ENCODE data around the gene HJV. TPM values are rescaled to one million over a fixed set of nuclear protein-coding genes. Genes with fewer than 3 reads are reported as not detected.
"Not testable (repeated sequence)": the region's sequence is repeated elsewhere in the genome, so short reads cannot be mapped to it uniquely, and the experiment has no call there.

HJV gene
- polyA plus RNA-seq (2013, experiment 1 of 2; ENCODE audit: insufficient read length) = 0.46 TPM
- polyA plus RNA-seq (2013, experiment 2 of 2; ENCODE audit: insufficient read length) = 0.72 TPM

GRCh38 chr1:146021622-146022402, at the start of gene HJV:
Gene HJV, minus strand, starts transcription at chr1:146021735. Its CDS starts 1,504 bp downstream, at chr1:146020231.
- DNase-seq = no peak

GRCh38 chr1:146059148-146059547, 37.6 kb upstream of the HJV start:
- not testable (repeated sequence) for DNase-seq

GRCh38 chr1:146051852-146052676, 30.5 kb upstream of the HJV start:
- DNase-seq = peak; percentile 98

GRCh38 chr1:146051452-146051851, 29.9 kb upstream of the HJV start:
- no peak for DNase-seq

- DNase-seq = not testable (repeated sequence)
Observed at GRCh38 chr1:146050652-146050963, 29.1 kb upstream of the HJV start.

GRCh38 chr1:146049866-146050651, 28.5 kb upstream of the HJV start:
- DNase-seq = not testable (repeated sequence)

- DNase-seq = no peak
Observed at GRCh38 chr1:146049436-146049835, 27.9 kb upstream of the HJV start.

GRCh38 chr1:146048514-146049115, 27.1 kb upstream of the HJV start:
- DNase-seq = peak; percentile 78

- DNase-seq = no peak
Observed at GRCh38 chr1:146046664-146047063, 25.1 kb upstream of the HJV start.

GRCh38 chr1:146039844-146040194, 18.3 kb upstream of the HJV start:
- no peak for DNase-seq

- DNase-seq = peak; percentile 90
Observed at GRCh38 chr1:146036965-146037646, 15.6 kb upstream of the HJV start.

GRCh38 chr1:146036241-146036964, 14.9 kb upstream of the HJV start:
- DNase-seq = no peak

- DNase-seq = peak; percentile 29
Observed at GRCh38 chr1:146035048-146035423, 13.5 kb upstream of the HJV start.

- peak; percentile 52 for DNase-seq
Observed at GRCh38 chr1:146032631-146033219, 11.2 kb upstream of the HJV start.

GRCh38 chr1:146031476-146031875, 9.9 kb upstream of the HJV start:
- no peak for DNase-seq

- no peak for DNase-seq
Observed at GRCh38 chr1:146029117-146029516, 7.6 kb upstream of the HJV start.

GRCh38 chr1:146026650-146027049, 5.1 kb upstream of the HJV start:
- not testable (repeated sequence) for DNase-seq

- DNase-seq = not testable (repeated sequence)
Observed at GRCh38 chr1:146025787-146026495, 4.4 kb upstream of the HJV start.

- DNase-seq = no peak
Observed at GRCh38 chr1:146022403-146023127, 1.0 kb upstream of the HJV start.
